ENCODE measurements around the gene RHBDF2. TPM values are rescaled to one million over a fixed set of nuclear protein-coding genes. Genes with fewer than 3 reads are reported as not detected.

RHBDF2 gene
- total and polyA plus RNA-seq, 2 donors (not counting 1 experiment from before 2014, with no cell fraction given), result 288 to 482 TPM

- H3K9ac ChIP-seq (ENCODE audit: low read length), result no peak within 1 kb of the TSS
- no peaks in the 10 kb centered on the region for H3K36me3 ChIP-seq (replicated peaks in 1 of 2; ENCODE audit: control extremely low read depth in 1 of 2, control insufficient read depth in 1 of 2, extremely low read depth in 1 of 2, insufficient read depth in 2 of 2, low read length in 1 of 2)
- no peak within 1 kb of the TSS for H3K27ac ChIP-seq (ENCODE audit: low read length in 2 of 2)
- peaks cover 0 to 43% (median 19%) of the 10 kb centered on the region in 4 experiments for H3K27me3 ChIP-seq (replicated peaks in 1 of 4; ENCODE audit: control extremely low read depth in 1 of 4, control insufficient read depth in 3 of 4, insufficient read depth in 4 of 4, low read length in 3 of 4)
- no peak for TF ChIP-seq EZH2 (IDR thresholded peaks at IDR 0.05; ENCODE audit: borderline replicate concordance, insufficient read depth, low read depth, low read length, poor library complexity, severe bottlenecking)
- peaks cover 10% of the 10 kb centered on the region for H4K20me1 ChIP-seq (ENCODE audit: control insufficient read depth, insufficient read depth, low read length, poor library complexity, severe bottlenecking)
- H3K4me3 Mint-ChIP-seq, result peak within 1 kb of the TSS; percentile 76
- H3K9me3 Mint-ChIP-seq (ENCODE audit: insufficient read depth), result no peaks in the 10 kb centered on the region
- peaks cover 19% of the 10 kb centered on the region for H3K79me2 ChIP-seq (ENCODE audit: control insufficient read depth, insufficient read depth, low read length)
- H3K4me1 ChIP-seq (ENCODE audit: control insufficient read depth in 2 of 2, insufficient read depth in 2 of 2, low read length in 2 of 2), result peaks cover 15 to 27% of the 10 kb centered on the region in 2 donors
- DNase-seq (no peak), ATAC-seq (ENCODE audit: low read depth) (no peak)
- ChIA-PET POLR2A (interaction anchor here (0.6 to 0.8 kb wide), 3 partner anchors 12 to 882 kb away, joined by 4 to 7 read pairs (median 4); no protein-coding TSS in a partner anchor), CTCF (interaction anchor here (0.5 to 3.6 kb wide), 4 partner anchors 7 to 528 kb away, joined by 3 to 18 read pairs (median 7); no protein-coding TSS in a partner anchor)
- H3K4me2 ChIP-seq (replicated peaks; ENCODE audit: low read depth, low read length, poor library complexity, severe bottlenecking), result peak within 1 kb of the TSS; percentile 43
- 90% methylated on average over 14 of the region's 22 CpGs for WGBS (ENCODE audit: insufficient coverage)
- H2AFZ ChIP-seq (ENCODE audit: insufficient read depth, low read depth, low read length, poor library complexity, severe bottlenecking), result no peak within 1 kb of the TSS
- intact Hi-C loops (cut with micrococcal nuclease), result no loop called here
- no peak within 1 kb of the TSS for H3K27ac Mint-ChIP-seq
- H3K9me3 ChIP-seq (ENCODE audit: control extremely low read depth in 1 of 3, control insufficient read depth in 2 of 3, insufficient read depth in 1 of 3, low read length in 2 of 3), result peaks cover 0 to 6% (median 0%) of the 10 kb centered on the region in 3 donors
- H3K4me3 ChIP-seq (ENCODE audit: control extremely low read depth in 1 of 5, extremely low read depth in 1 of 5, insufficient read depth in 1 of 5, low read depth in 2 of 5, low read length in 4 of 5), result no peak within 1 kb of the TSS
- peaks cover 38% of the 10 kb centered on the region for H3K27me3 Mint-ChIP-seq
- H3K4me1 Mint-ChIP-seq, result peaks cover 24% of the 10 kb centered on the region
Observed at GRCh38 chr17:76539631-76540271, 38.5 kb upstream of the RHBDF2 start, which contains the start of gene PRCD. Gene PRCD, plus strand, starts transcription at chr17:76540044. Its CDS starts 98 bp downstream, at chr17:76540142.

GRCh38 chr17:76538941-76539570 is 37.8 kb upstream of the RHBDF2 start:
- Mint-ChIP-seq H3K4me1 (peaks cover 24% of the 10 kb centered on the region), H3K4me3 (peak overlapping the region; percentile 76), H3K9me3 (ENCODE audit: insufficient read depth) (no peaks in the 10 kb centered on the region), H3K27ac (no peak overlapping the region), H3K27me3 (peaks cover 34% of the 10 kb centered on the region)
- ChIA-PET POLR2A (interaction anchor here (0.8 kb wide), 1 partner anchor 11 kb away, joined by 4 read pairs; no protein-coding TSS in a partner anchor), CTCF (interaction anchor here (0.7 to 3.6 kb wide), 7 partner anchors 8 to 27 kb away, joined by 3 to 18 read pairs (median 3); no protein-coding TSS in a partner anchor)
- peak overlapping the region; percentile 85 for H3K4me2 ChIP-seq (replicated peaks; ENCODE audit: low read depth, low read length, poor library complexity, severe bottlenecking)
- H3K4me3 ChIP-seq (ENCODE audit: control extremely low read depth in 1 of 5, extremely low read depth in 1 of 5, insufficient read depth in 1 of 5, low read depth in 2 of 5, low read length in 4 of 5), result no peak overlapping the region
- WGBS (ENCODE audit: insufficient coverage), result 100% methylated on average over 4 of the region's 9 CpGs
- TF ChIP-seq CTCF (IDR thresholded peaks at IDR 0.05), result no peak
- TF ChIP-seq EZH2 (IDR thresholded peaks at IDR 0.05; ENCODE audit: borderline replicate concordance, insufficient read depth, low read depth, low read length, poor library complexity, severe bottlenecking), result no peak
- H3K79me2 ChIP-seq (ENCODE audit: control insufficient read depth, insufficient read depth, low read length), result peaks cover 23% of the 10 kb centered on the region
- H3K36me3 ChIP-seq (replicated peaks in 1 of 2; ENCODE audit: control extremely low read depth in 1 of 2, control insufficient read depth in 1 of 2, extremely low read depth in 1 of 2, insufficient read depth in 2 of 2, low read length in 1 of 2), result no peaks in the 10 kb centered on the region
- H3K9me3 ChIP-seq (ENCODE audit: control extremely low read depth in 1 of 3, control insufficient read depth in 2 of 3, insufficient read depth in 1 of 3, low read length in 2 of 3), result peaks cover 0 to 6% (median 0%) of the 10 kb centered on the region in 3 donors
- peaks cover 0 to 43% (median 18%) of the 10 kb centered on the region in 4 experiments for H3K27me3 ChIP-seq (replicated peaks in 1 of 4; ENCODE audit: control extremely low read depth in 1 of 4, control insufficient read depth in 3 of 4, insufficient read depth in 4 of 4, low read length in 3 of 4)
- intact Hi-C loops (cut with micrococcal nuclease), result no loop called here
- H3K9ac ChIP-seq (ENCODE audit: low read length), result no peak overlapping the region
- peaks cover 15 to 27% of the 10 kb centered on the region in 2 donors for H3K4me1 ChIP-seq (ENCODE audit: control insufficient read depth in 2 of 2, insufficient read depth in 2 of 2, low read length in 2 of 2)
- DNase-seq (no peak), ATAC-seq (ENCODE audit: low read depth) (no peak)
- H2AFZ ChIP-seq (ENCODE audit: insufficient read depth, low read depth, low read length, poor library complexity, severe bottlenecking), result no peak overlapping the region
- peaks cover 10% of the 10 kb centered on the region for H4K20me1 ChIP-seq (ENCODE audit: control insufficient read depth, insufficient read depth, low read length, poor library complexity, severe bottlenecking)
- no peak overlapping the region for H3K27ac ChIP-seq (ENCODE audit: low read length in 2 of 2)

Measured in B cell (primary cell).